ENCODE results near the gene TTC39B. TPM values are rescaled to one million over a fixed set of nuclear protein-coding genes. Genes with fewer than 3 reads are reported as not detected.

TTC39B gene
- total RNA-seq, 2 donors from 2014 or later, result 53.5 to 69.5 TPM

GRCh38 chr9:15317836-15318235, 10.8 kb upstream of the TTC39B start:
- Mint-ChIP-seq H3K36me3 (ENCODE audit: low read depth) (peaks cover 7% of the 10 kb centered on the region), H3K4me3 (no peak overlapping the region), H3K4me1 (no peaks in the 10 kb centered on the region), H3K9me3 (peaks cover 34% of the 10 kb centered on the region), H3K27me3 (ENCODE audit: insufficient read depth) (no peaks in the 10 kb centered on the region), H3K27ac (no peak overlapping the region)
- Histone ChIP-seq H3K4me1 (ENCODE audit: control insufficient read depth, insufficient read depth, low read length) (no peaks in the 10 kb centered on the region), H3K27ac (ENCODE audit: low read depth, low read length) (no peak overlapping the region), H3K36me3 (ENCODE audit: control insufficient read depth, insufficient read depth, low read length) (no peaks in the 10 kb centered on the region), H3K9me3 (ENCODE audit: control insufficient read depth, low read length) (peaks cover 12% of the 10 kb centered on the region), H3K27me3 (ENCODE audit: control insufficient read depth, insufficient read depth, low read length, poor library complexity, severe bottlenecking) (no peaks in the 10 kb centered on the region), H3K9ac (ENCODE audit: extremely low read depth, low read length, poor library complexity, severe bottlenecking) (no peak overlapping the region), H3K4me3 (ENCODE audit: low read length) (no peak overlapping the region)
- TF ChIP-seq CTCF (conservative IDR thresholded peaks at IDR 0.05), result no peak
- DNase-seq, result no peak
- 79 to 97% methylated on average over 2 to 4 of the region's 4 CpGs for WGBS, 2 experiments (ENCODE audit: insufficient coverage in 1 of 2, insufficient read length in 1 of 2)

DNA sequence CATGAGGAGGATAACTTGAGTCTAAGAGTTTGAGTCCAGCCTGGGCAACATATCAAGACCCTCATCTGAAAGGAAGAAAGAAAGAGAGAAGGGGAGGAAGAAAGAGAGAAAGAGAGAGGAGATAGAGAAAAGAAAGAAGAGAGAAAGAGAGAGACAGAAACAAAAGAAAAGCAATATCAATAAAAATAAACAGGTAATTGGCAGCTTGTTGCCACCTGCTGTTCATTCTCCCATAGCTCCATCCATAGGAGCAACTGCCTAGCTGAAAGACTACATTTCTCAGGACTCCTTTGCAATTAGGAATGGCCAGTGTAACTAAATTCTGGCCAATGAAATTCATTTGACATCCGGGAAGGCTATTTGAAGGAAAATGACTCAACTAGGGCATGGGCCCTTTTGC, 4.6 kb upstream of the TTC39B start:
- Histone ChIP-seq H3K36me3 (ENCODE audit: control insufficient read depth, insufficient read depth, low read length) (no peaks in the 10 kb centered on the region), H3K9ac (ENCODE audit: extremely low read depth, low read length, poor library complexity, severe bottlenecking) (no peak overlapping the region), H3K27ac (ENCODE audit: low read depth, low read length) (no peak overlapping the region), H3K4me1 (ENCODE audit: control insufficient read depth, insufficient read depth, low read length) (no peaks in the 10 kb centered on the region), H3K27me3 (ENCODE audit: control insufficient read depth, insufficient read depth, low read length, poor library complexity, severe bottlenecking) (no peaks in the 10 kb centered on the region), H3K9me3 (ENCODE audit: control insufficient read depth, low read length) (no peaks in the 10 kb centered on the region), H3K4me3 (ENCODE audit: low read length) (no peak overlapping the region)
- 96 to 100% methylated on average over 1 of the region's 1 CpG for WGBS, 2 experiments (ENCODE audit: insufficient coverage in 1 of 2, insufficient read length in 1 of 2)
- no peak for TF ChIP-seq CTCF (conservative IDR thresholded peaks at IDR 0.05)
- no peak for DNase-seq
- H3K27me3 Mint-ChIP-seq (ENCODE audit: insufficient read depth), result no peaks in the 10 kb centered on the region
- H3K4me1 Mint-ChIP-seq, result peaks cover 8% of the 10 kb centered on the region
- H3K4me3 Mint-ChIP-seq, result no peak overlapping the region
- H3K27ac Mint-ChIP-seq, result no peak overlapping the region
- H3K36me3 Mint-ChIP-seq (ENCODE audit: low read depth), result no peaks in the 10 kb centered on the region
- peaks cover 19% of the 10 kb centered on the region for H3K9me3 Mint-ChIP-seq

- no peaks in the 10 kb centered on the region for H3K4me1 ChIP-seq (ENCODE audit: control insufficient read depth, insufficient read depth, low read length)
- no peaks in the 10 kb centered on the region for H3K27me3 ChIP-seq (ENCODE audit: control insufficient read depth, insufficient read depth, low read length, poor library complexity, severe bottlenecking)
- no peak overlapping the region for H3K27ac ChIP-seq (ENCODE audit: low read depth, low read length)
- no peaks in the 10 kb centered on the region for H3K9me3 ChIP-seq (ENCODE audit: control insufficient read depth, low read length)
- H3K36me3 ChIP-seq (ENCODE audit: control insufficient read depth, insufficient read depth, low read length), result no peaks in the 10 kb centered on the region
- H3K4me3 ChIP-seq (ENCODE audit: low read length), result no peak overlapping the region
- Mint-ChIP-seq H3K4me3 (no peak overlapping the region), H3K4me1 (peaks cover 12% of the 10 kb centered on the region), H3K9me3 (peaks cover 9% of the 10 kb centered on the region), H3K36me3 (ENCODE audit: low read depth) (peaks cover 6% of the 10 kb centered on the region), H3K27ac (no peak overlapping the region), H3K27me3 (ENCODE audit: insufficient read depth) (no peaks in the 10 kb centered on the region)
- H3K9ac ChIP-seq (ENCODE audit: extremely low read depth, low read length, poor library complexity, severe bottlenecking), result no peak overlapping the region
- DNase-seq, result no peak
- WGBS, 2 experiments (ENCODE audit: insufficient coverage in 1 of 2, insufficient read length in 1 of 2), result 84 to 86% methylated on average over 3 to 6 of the region's 6 CpGs
- TF ChIP-seq CTCF (conservative IDR thresholded peaks at IDR 0.05), result no peak
These were observed 3.3 kb upstream of the TTC39B start for GRCh38 chr9:15310107-15310850.

Measured in endodermal cell (in vitro differentiated cells).